Inferior parietal cortex (tissue), 1 donor: ENCODE results near the gene MYO16.

Source experiments
- DNase-seq: peaks from one replicate; pipeline ENCODE4 v3.0.0-alpha.2; 2016; ENCODE audit errors: extremely low spot score

Gene MYO16

GRCh38 chr13:109123971-109124370 is 494.6 kb downstream of the MYO16 start:
- DNase-seq = no peak

- DNase-seq = no peak
Measured at GRCh38 chr13:109126178-109126577, 496.8 kb downstream of the MYO16 start.

- DNase-seq = no peak
Measured at GRCh38 chr13:109126891-109127641, 497.7 kb downstream of the MYO16 start.

- no peak for DNase-seq
Measured at GRCh38 chr13:109128121-109128520, 498.7 kb downstream of the MYO16 start.

GRCh38 chr13:109130093-109130835 is 500.9 kb downstream of the MYO16 start:
- no peak for DNase-seq

GRCh38 chr13:109131698-109132257 is 502.4 kb downstream of the MYO16 start:
- no peak for DNase-seq

GRCh38 chr13:109135018-109135417 is 505.6 kb downstream of the MYO16 start:
- no peak for DNase-seq

- DNase-seq = no peak
Measured at GRCh38 chr13:109136873-109137272, 507.5 kb downstream of the MYO16 start.

- DNase-seq = no peak
Measured at GRCh38 chr13:109139346-109139745, 509.9 kb downstream of the MYO16 start.

GRCh38 chr13:109140054-109140453 is 510.6 kb downstream of the MYO16 start:
- no peak for DNase-seq

- no peak for DNase-seq
Measured at GRCh38 chr13:109140479-109141349, 511.3 kb downstream of the MYO16 start.

- DNase-seq = no peak
Measured at GRCh38 chr13:109141706-109142105, 512.3 kb downstream of the MYO16 start.

GRCh38 chr13:109144693-109145437 is 515.5 kb downstream of the MYO16 start:
- DNase-seq = no peak

GRCh38 chr13:109145631-109146030 is 516.2 kb downstream of the MYO16 start:
- DNase-seq = peak; percentile 68

GRCh38 chr13:109146393-109146792 is 517.0 kb downstream of the MYO16 start:
- DNase-seq = no peak

GRCh38 chr13:109146912-109147647 is 517.7 kb downstream of the MYO16 start:
- DNase-seq = no peak

GRCh38 chr13:109148243-109148642 is 518.8 kb downstream of the MYO16 start:
- no peak for DNase-seq

- DNase-seq = no peak
Measured at GRCh38 chr13:109150696-109151095, 521.3 kb downstream of the MYO16 start.

- no peak for DNase-seq
Measured at GRCh38 chr13:109151255-109151654, 521.8 kb downstream of the MYO16 start.

GRCh38 chr13:109151696-109152095 is 522.3 kb downstream of the MYO16 start:
- no peak for DNase-seq
